Adrenal gland (tissue), 5 donors: ENCODE measurements around the gene AUTS2.

Experiments used
- POLR2A ChIP-seq, 2 donors: fragments of 450-650 bp; IDR thresholded peaks; one replicate each; pipeline ENCODE4 v1.6.1; 2017; ENCODE audit warnings: antibody characterized with exemption in 2 of 2, mild to moderate bottlenecking in 2 of 2, moderate library complexity in 1 of 2
- TF ChIP-seq, protein P1 (sequence below), 6 experiments: fragments of 450-650 bp in 4 of 6; fragments of 200-600 bp in 2 of 6; sonication (generic) in 1 of 6; IDR thresholded peaks; 1 replicate in 5 of 6; 2 replicates in 1 of 6; pipeline versions ENCODE4 v1.5.1 to v1.8.0; 2016 to 2021; ENCODE audit warnings: antibody characterized with exemption in 6 of 6, mild to moderate bottlenecking in 2 of 6, moderate library complexity in 1 of 6
- donor health status: DM: no; HTN: no; CAD: no.

DNA sequence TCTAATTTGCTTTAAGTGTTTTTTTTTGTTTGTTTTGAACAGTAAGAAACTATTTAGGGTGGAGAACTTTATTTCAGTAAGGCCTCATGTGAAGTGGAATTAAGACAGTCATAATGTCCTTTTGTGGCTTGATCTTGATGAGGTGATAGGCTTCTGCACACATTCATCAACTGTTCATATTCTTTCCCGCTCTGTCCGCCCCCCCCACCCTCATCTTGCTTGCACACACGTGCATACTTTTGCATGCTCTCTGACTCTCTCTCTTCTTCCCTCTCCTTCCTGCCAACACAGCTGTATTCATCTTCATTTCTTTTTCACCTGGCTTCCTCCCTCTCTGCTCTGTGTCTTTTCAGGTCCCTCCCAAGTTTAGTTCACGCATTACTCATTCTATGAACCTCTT lies 429.6 kb downstream of the AUTS2 start:
- TF ChIP-seq, protein P1, sequence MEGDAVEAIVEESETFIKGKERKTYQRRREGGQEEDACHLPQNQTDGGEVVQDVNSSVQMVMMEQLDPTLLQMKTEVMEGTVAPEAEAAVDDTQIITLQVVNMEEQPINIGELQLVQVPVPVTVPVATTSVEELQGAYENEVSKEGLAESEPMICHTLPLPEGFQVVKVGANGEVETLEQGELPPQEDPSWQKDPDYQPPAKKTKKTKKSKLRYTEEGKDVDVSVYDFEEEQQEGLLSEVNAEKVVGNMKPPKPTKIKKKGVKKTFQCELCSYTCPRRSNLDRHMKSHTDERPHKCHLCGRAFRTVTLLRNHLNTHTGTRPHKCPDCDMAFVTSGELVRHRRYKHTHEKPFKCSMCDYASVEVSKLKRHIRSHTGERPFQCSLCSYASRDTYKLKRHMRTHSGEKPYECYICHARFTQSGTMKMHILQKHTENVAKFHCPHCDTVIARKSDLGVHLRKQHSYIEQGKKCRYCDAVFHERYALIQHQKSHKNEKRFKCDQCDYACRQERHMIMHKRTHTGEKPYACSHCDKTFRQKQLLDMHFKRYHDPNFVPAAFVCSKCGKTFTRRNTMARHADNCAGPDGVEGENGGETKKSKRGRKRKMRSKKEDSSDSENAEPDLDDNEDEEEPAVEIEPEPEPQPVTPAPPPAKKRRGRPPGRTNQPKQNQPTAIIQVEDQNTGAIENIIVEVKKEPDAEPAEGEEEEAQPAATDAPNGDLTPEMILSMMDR (IDR thresholded peaks at IDR 0.05), result no peak
- no peak for TF ChIP-seq POLR2A (IDR thresholded peaks at IDR 0.05)
